Tibial nerve (tissue), 4 donors: ENCODE results near the gene MMGT1.

Experiments used
- EP300 ChIP-seq, 2 donors: sonication (generic); formaldehyde crosslinking; IDR thresholded peaks; one replicate each; pipeline ENCODE4 v1.6.1; 2017; ENCODE audit warnings: antibody characterized with exemption in 2 of 2, mild to moderate bottlenecking in 1 of 2
- POLR2A ChIP-seq, 2 donors: fragments of 450-650 bp; IDR thresholded peaks; one replicate each; pipeline ENCODE4 v1.6.1; 2017; ENCODE audit warnings: antibody characterized with exemption in 2 of 2, mild to moderate bottlenecking in 2 of 2, moderate library complexity in 2 of 2
- TF ChIP-seq, protein P1 (sequence below), 5 experiments: fragments of 200-600 bp in 3 of 5; fragments of 450-650 bp in 2 of 5; sonication (generic) in 3 of 5; IDR thresholded peaks; one replicate each; pipeline ENCODE4 v1.5.1; 2016 to 2019; ENCODE audit warnings: antibody characterized with exemption in 5 of 5, mild to moderate bottlenecking in 3 of 5, moderate library complexity in 2 of 5

DNA sequence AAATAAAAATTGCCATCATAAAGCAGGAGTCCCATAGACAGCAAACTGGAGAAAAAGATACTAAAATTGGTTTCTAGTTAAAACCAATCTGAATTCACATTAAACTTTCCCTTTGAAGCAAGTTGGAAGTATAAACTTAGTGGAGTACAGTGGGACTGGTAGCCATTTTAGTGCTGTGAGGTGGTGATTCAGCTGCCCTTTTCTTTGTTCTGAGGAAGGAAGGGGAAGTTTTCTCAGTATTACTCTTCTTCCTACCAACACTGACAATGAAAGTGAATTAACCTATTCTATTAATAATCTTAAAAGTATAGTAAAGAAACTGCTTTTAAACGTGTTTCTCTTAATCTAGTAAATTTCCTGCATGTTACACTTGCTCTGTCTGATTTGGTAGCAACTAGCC lies 48.1 kb upstream of the MMGT1 start:
- TF ChIP-seq, protein P1, sequence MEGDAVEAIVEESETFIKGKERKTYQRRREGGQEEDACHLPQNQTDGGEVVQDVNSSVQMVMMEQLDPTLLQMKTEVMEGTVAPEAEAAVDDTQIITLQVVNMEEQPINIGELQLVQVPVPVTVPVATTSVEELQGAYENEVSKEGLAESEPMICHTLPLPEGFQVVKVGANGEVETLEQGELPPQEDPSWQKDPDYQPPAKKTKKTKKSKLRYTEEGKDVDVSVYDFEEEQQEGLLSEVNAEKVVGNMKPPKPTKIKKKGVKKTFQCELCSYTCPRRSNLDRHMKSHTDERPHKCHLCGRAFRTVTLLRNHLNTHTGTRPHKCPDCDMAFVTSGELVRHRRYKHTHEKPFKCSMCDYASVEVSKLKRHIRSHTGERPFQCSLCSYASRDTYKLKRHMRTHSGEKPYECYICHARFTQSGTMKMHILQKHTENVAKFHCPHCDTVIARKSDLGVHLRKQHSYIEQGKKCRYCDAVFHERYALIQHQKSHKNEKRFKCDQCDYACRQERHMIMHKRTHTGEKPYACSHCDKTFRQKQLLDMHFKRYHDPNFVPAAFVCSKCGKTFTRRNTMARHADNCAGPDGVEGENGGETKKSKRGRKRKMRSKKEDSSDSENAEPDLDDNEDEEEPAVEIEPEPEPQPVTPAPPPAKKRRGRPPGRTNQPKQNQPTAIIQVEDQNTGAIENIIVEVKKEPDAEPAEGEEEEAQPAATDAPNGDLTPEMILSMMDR (IDR thresholded peaks at IDR 0.05): no peak
- no peak for TF ChIP-seq POLR2A (IDR thresholded peaks at IDR 0.05)
- no peak for TF ChIP-seq EP300 (IDR thresholded peaks at IDR 0.05)
